Fibroblast of skin of back (primary cell): Measurements from ENCODE around the gene LRMDA.
A peak's percentile ranks its signal among the peaks of the same experiment; 100 is the strongest.

ENCODE experiments used
- DNase-seq: peaks from one replicate; pipeline ENCODE4 v3.0.0-alpha.2; 2013

The LRMDA gene

GRCh38 chr10:75681334-75681733 lies 249.9 kb downstream of the LRMDA start:
- DNase-seq: no peak

- peak; percentile 12 for DNase-seq
These were observed 251.5 kb downstream of the LRMDA start for GRCh38 chr10:75682649-75683557.

GRCh38 chr10:75685187-75685586 lies 253.8 kb downstream of the LRMDA start:
- no peak for DNase-seq

- no peak for DNase-seq
These were observed 257.3 kb downstream of the LRMDA start for GRCh38 chr10:75688506-75689300.

GRCh38 chr10:75693489-75693888 lies 262.1 kb downstream of the LRMDA start:
- DNase-seq: no peak

- DNase-seq: no peak
These were observed 262.8 kb downstream of the LRMDA start for GRCh38 chr10:75694269-75694668.

- no peak for DNase-seq
These were observed 263.4 kb downstream of the LRMDA start for GRCh38 chr10:75694790-75695189.

GRCh38 chr10:75695994-75696393 lies 264.6 kb downstream of the LRMDA start:
- DNase-seq: no peak

- no peak for DNase-seq
These were observed 265.1 kb downstream of the LRMDA start for GRCh38 chr10:75696536-75696935.

GRCh38 chr10:75703191-75703854 lies 271.9 kb downstream of the LRMDA start:
- no peak for DNase-seq

- no peak for DNase-seq
These were observed 274.0 kb downstream of the LRMDA start for GRCh38 chr10:75705426-75705825.

- no peak for DNase-seq
These were observed 275.8 kb downstream of the LRMDA start for GRCh38 chr10:75707080-75707840.

GRCh38 chr10:75708060-75708459 lies 276.6 kb downstream of the LRMDA start:
- DNase-seq: no peak

GRCh38 chr10:75709245-75709644 lies 277.8 kb downstream of the LRMDA start:
- DNase-seq: no peak

- DNase-seq: no peak
These were observed 278.4 kb downstream of the LRMDA start for GRCh38 chr10:75709811-75710210.

GRCh38 chr10:75712242-75712880 lies 280.9 kb downstream of the LRMDA start:
- no peak for DNase-seq

GRCh38 chr10:75716506-75716905 lies 285.1 kb downstream of the LRMDA start:
- DNase-seq: no peak

- DNase-seq: peak; percentile 3
These were observed 285.9 kb downstream of the LRMDA start for GRCh38 chr10:75717126-75717916.

- DNase-seq: no peak
These were observed 287.6 kb downstream of the LRMDA start for GRCh38 chr10:75718991-75719390.

GRCh38 chr10:75720157-75720556 lies 288.7 kb downstream of the LRMDA start:
- no peak for DNase-seq

- no peak for DNase-seq
These were observed 290.6 kb downstream of the LRMDA start for GRCh38 chr10:75722020-75722419.
